MCF 10A (cell line): ENCODE results near the gene HES6. TPM values are rescaled to one million over a fixed set of nuclear protein-coding genes. Genes with fewer than 3 reads are reported as not detected.

Experiments
- BruUV-seq: library from RNA; stranded (reverse); fragments of 400-500 nt; replicated peaks from 2 replicates; lab custom pipeline; 2021; lab: Mats Ljungman, UMichigan
- CTCF ChIA-PET: fragments of 300-600 bp; sonication (Branson Sonifier 250); formaldehyde crosslinking; extraction: SDS; loops from one replicate; lab custom pipeline; 2021; ENCODE audit warnings: antibody characterized with exemption, inconsistent platforms; lab: Yijun Ruan, JAX
- POLR2A ChIA-PET: fragments of 300-600, 350-650 bp; sonication (Branson Sonifier 250); formaldehyde crosslinking; extraction: SDS; loops from one replicate; lab custom pipeline; 2020; ENCODE audit warnings: antibody characterized with exemption, inconsistent platforms; lab: Yijun Ruan, JAX
- DNase-seq: peaks from one replicate; pipeline ENCODE4 v3.0.0-alpha.2; 2018; ENCODE audit not compliant: unreplicated experiment
- H3K27ac Mint-ChIP-seq: one replicate; pipeline ENCODE4 v1.8.0; 2022; ENCODE audit warnings: mild to moderate bottlenecking, low read depth, mixed read lengths; ENCODE audit not compliant: unreplicated experiment
- H3K27me3 Mint-ChIP-seq: one replicate; pipeline ENCODE4 v1.8.0; 2022; ENCODE audit warnings: mixed read lengths; ENCODE audit not compliant: insufficient read depth, unreplicated experiment
- H3K36me3 Mint-ChIP-seq: one replicate; pipeline ENCODE4 v1.8.0; 2022; ENCODE audit warnings: mild to moderate bottlenecking, moderate library complexity, mixed read lengths; ENCODE audit not compliant: insufficient read depth, unreplicated experiment
- H3K4me1 Mint-ChIP-seq: one replicate; pipeline ENCODE4 v1.8.0; 2022; ENCODE audit warnings: mixed read lengths; ENCODE audit not compliant: insufficient read depth, unreplicated experiment
- H3K4me3 Mint-ChIP-seq: one replicate; pipeline ENCODE4 v1.8.0; 2022; ENCODE audit warnings: mild to moderate bottlenecking, moderate library complexity, mixed read lengths; ENCODE audit not compliant: unreplicated experiment
- H3K9me3 Mint-ChIP-seq: one replicate; pipeline ENCODE4 v1.8.0; 2022; ENCODE audit warnings: mixed read lengths; ENCODE audit not compliant: unreplicated experiment
- intact Hi-C: fragments of 100-400 bp; cut with micrococcal nuclease; formaldehyde crosslinking; loops from 2 replicates; pipeline ENCODE4 v1.14.1; 2022
- total RNA-seq: library from RNA; stranded (reverse); gene quantifications from 2 replicates; pipeline ENCODE4 v1.2.3, GENCODE V29; 2022
- TF ChIP-seq, protein P1 (sequence below): fragments of 200-600 bp; IDR thresholded peaks from one replicate; pipeline ENCODE4 v1.8.0; 2022; ENCODE audit warnings: antibody characterized with exemption, mild to moderate bottlenecking; ENCODE audit not compliant: unreplicated experiment

HES6 gene
- total RNA-seq, 1 experiment from 2014 or later = 19.7 TPM

- H3K36me3 Mint-ChIP-seq = peaks cover 60% of the 10 kb centered on the region
- intact Hi-C loops = no loop called here
- no TSS peak for BruUV-seq
- H3K4me1 Mint-ChIP-seq = peaks cover 20% of the 10 kb centered on the region
- H3K9me3 Mint-ChIP-seq = no peaks in the 10 kb centered on the region
- no peaks in the 10 kb centered on the region for H3K27me3 Mint-ChIP-seq
- H3K27ac Mint-ChIP-seq = no peak overlapping the region
- TF ChIP-seq, protein P1, sequence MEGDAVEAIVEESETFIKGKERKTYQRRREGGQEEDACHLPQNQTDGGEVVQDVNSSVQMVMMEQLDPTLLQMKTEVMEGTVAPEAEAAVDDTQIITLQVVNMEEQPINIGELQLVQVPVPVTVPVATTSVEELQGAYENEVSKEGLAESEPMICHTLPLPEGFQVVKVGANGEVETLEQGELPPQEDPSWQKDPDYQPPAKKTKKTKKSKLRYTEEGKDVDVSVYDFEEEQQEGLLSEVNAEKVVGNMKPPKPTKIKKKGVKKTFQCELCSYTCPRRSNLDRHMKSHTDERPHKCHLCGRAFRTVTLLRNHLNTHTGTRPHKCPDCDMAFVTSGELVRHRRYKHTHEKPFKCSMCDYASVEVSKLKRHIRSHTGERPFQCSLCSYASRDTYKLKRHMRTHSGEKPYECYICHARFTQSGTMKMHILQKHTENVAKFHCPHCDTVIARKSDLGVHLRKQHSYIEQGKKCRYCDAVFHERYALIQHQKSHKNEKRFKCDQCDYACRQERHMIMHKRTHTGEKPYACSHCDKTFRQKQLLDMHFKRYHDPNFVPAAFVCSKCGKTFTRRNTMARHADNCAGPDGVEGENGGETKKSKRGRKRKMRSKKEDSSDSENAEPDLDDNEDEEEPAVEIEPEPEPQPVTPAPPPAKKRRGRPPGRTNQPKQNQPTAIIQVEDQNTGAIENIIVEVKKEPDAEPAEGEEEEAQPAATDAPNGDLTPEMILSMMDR = no peak
- no peak overlapping the region for H3K4me3 Mint-ChIP-seq
- CTCF ChIA-PET = interaction anchor here (0.5 to 2.6 kb wide), 26 partner anchors 8 to 575 kb away, joined by 3 to 16 read pairs (median 4); no protein-coding TSS in a partner anchor
- DNase-seq = no peak
- POLR2A ChIA-PET = interaction anchor here (6.3 kb wide), 1 partner anchor 24 kb away, joined by 95 read pairs; the partner anchor contains the start of gene PER2
These were observed 24.2 kb upstream of the HES6 start for GRCh38 chr2:238264072-238264460.

DNA sequence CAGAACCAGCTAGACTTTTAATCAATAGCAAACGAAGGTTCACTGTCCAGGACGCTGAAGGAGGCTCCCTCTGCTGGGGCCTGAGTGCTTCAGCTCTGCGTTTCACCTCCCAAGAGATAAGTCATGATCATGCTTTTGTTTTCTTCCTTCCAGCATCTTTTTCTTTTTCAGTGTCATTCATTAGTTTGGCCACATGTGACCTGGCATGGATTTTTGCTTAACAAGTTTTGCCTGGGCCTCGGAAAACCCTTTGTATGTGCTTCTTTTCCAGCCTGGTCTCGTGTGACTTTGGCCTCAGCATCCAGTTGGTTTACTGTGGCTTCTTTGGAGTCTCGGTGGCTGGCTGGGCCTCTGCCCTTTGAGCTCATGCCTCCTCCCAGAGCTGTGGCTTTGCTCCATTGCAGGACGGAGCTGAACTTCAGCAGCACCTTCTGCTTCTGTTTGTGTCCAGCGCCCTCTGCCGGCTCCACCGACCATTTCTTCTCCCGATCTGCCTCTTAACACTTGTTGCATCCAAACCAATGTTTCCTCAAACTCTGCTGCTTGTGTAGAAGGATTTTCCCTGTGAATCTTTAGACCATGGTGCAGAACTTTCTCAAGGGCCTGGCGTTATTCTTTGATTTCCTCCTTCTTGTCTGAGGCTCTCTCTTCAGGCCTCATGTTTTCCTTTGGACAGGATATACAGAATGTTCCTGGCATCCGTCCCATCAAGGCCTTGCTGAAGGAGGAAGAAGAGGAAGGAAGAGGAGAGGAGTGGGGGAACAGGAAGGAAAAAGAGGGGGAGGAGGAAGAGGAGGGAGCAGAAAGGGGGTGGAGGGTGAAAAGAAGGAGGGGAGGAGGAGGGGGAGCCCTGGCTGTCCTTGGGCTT is 23.6 kb upstream of the HES6 start:
- peak; percentile 86 for DNase-seq
- H3K9me3 Mint-ChIP-seq = no peaks in the 10 kb centered on the region
- BruUV-seq = no TSS peak
- H3K36me3 Mint-ChIP-seq = peaks cover 58% of the 10 kb centered on the region
- TF ChIP-seq, protein P1 = peak; percentile 70
- H3K4me1 Mint-ChIP-seq = peaks cover 20% of the 10 kb centered on the region
- ChIA-PET CTCF (interaction anchor here (0.5 to 2.6 kb wide), 37 partner anchors 8 to 898 kb away, joined by 3 to 14 read pairs (median 3); partner anchors contain the start of gene PER2), POLR2A (interaction anchor here (0.7 to 6.3 kb wide), 3 partner anchors 24 to 596 kb away, joined by 3 to 95 read pairs (median 4); partner anchors contain the start of gene PER2)
- intact Hi-C loops = loop anchor here (1.0 kb wide), 1 partner anchor 103 kb away; no protein-coding TSS in a partner anchor
- peak overlapping the region; percentile 49 for H3K27ac Mint-ChIP-seq
- no peak overlapping the region for H3K4me3 Mint-ChIP-seq
- H3K27me3 Mint-ChIP-seq = no peaks in the 10 kb centered on the region

DNA sequence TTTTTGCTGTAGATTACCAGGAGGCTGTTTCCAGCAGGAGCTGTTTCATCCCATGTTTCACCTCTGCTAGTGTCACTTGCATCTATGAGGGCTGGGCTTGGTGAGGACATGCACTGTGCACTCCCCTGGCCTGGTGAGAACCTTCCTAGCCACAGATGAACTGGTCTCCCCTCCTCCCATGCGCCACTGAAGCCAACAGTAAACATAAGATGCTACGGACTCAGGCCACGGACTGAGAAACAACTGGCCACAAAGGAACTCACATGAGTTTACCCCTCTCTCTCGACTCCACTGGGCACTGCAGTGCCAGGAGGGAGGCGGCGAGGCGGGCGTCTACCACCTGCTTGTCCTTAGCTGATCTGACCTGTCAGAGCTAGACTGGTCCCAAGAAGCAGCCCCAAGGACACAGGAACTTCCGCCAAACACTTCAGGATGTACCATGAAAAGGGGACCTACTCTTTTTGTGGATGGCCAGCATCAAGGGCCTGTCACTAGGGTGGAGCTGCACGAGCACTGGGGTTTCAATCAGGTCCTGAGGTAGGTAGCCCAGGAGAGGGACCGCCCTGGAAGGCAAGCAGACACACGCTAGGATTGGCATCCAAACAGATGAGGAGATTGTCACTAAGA is 22.8 kb upstream of the HES6 start:
- Mint-ChIP-seq H3K27me3 (no peaks in the 10 kb centered on the region), H3K4me3 (no peak overlapping the region), H3K4me1 (peaks cover 17% of the 10 kb centered on the region), H3K36me3 (peaks cover 61% of the 10 kb centered on the region), H3K27ac (no peak overlapping the region), H3K9me3 (no peaks in the 10 kb centered on the region)
- POLR2A ChIA-PET = interaction anchor here (0.6 to 6.3 kb wide), 2 partner anchors 25 to 202 kb away, joined by 3 to 95 read pairs; partner anchors contain the start of gene PER2
- TF ChIP-seq, protein P1 = no peak
- BruUV-seq = no TSS peak
- CTCF ChIA-PET = interaction anchor here (0.5 to 2.2 kb wide), 25 partner anchors 8 to 899 kb away, joined by 3 to 10 read pairs (median 3); partner anchors contain the start of gene PER2
- intact Hi-C loops = loop anchor here (1.0 kb wide), 1 partner anchor 102 kb away; no protein-coding TSS in a partner anchor
- DNase-seq = no peak
